Measurements from ENCODE around the gene KRTAP5-2.
"Not testable (repeated sequence)": the region's sequence is repeated elsewhere in the genome, so short reads cannot be mapped to it uniquely, and the experiment has no call there.

KRTAP5-2 gene

GRCh38 chr11:1597994-1598380 is at the start of gene KRTAP5-2:
KRTAP5-2 (minus strand) TSS chr11:1598294; CDS start chr11:1598250, 44 bp downstream.
- no peak for DNase-seq (ENCODE audit: low spot score)
- Mint-ChIP-seq H3K9me3 (no peaks in the 10 kb centered on the region), H3K4me1 (ENCODE audit: low read depth) (no peaks in the 10 kb centered on the region), H3K36me3 (ENCODE audit: low read depth) (no peaks in the 10 kb centered on the region), H3K4me3 (no peak within 1 kb of the TSS), H3K27me3 (ENCODE audit: low read depth) (peaks cover 51% of the 10 kb centered on the region), H3K27ac (no peak within 1 kb of the TSS)

GRCh38 chr11:1646540-1646939 is 48.4 kb upstream of the KRTAP5-2 start:
- DNase-seq (ENCODE audit: low spot score); H3K27ac Mint-ChIP-seq; H3K9me3 Mint-ChIP-seq; H3K4me3 Mint-ChIP-seq; H3K4me1 Mint-ChIP-seq (ENCODE audit: low read depth); H3K36me3 Mint-ChIP-seq (ENCODE audit: low read depth); H3K27me3 Mint-ChIP-seq (ENCODE audit: low read depth): not testable (repeated sequence)

DNA sequence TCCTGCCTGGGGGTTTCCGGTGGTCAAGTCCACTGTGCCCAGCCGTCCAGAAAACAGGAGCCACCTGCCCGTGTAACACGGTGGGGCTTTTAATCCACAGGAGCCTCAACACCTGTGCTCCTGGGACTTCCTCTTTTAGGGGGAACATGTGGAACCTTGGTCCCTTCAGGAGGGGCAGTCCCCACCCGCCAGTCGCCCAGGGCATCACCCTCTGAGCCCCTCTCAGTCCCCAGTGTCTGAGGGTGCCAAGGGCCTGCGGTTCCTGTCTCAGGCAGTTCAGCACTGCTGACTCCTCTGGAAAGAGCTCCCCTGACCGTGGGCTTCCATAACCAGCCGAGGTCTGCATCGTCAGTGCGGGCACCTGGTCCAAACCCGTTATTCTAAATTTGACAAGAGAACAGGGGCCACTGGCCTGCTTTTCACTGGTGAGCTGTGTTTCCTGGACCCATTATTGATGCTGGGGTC is 47.3 kb upstream of the KRTAP5-2 start:
- Mint-ChIP-seq H3K4me1 (ENCODE audit: low read depth) (no peaks in the 10 kb centered on the region), H3K36me3 (ENCODE audit: low read depth) (no peaks in the 10 kb centered on the region), H3K9me3 (no peaks in the 10 kb centered on the region), H3K4me3 (no peak overlapping the region), H3K27me3 (ENCODE audit: low read depth) (no peaks in the 10 kb centered on the region), H3K27ac (no peak overlapping the region)
- DNase-seq (ENCODE audit: low spot score): no peak

- Mint-ChIP-seq H3K9me3 (no peaks in the 10 kb centered on the region), H3K27me3 (ENCODE audit: low read depth) (peaks cover 3% of the 10 kb centered on the region), H3K4me1 (ENCODE audit: low read depth) (no peaks in the 10 kb centered on the region), H3K36me3 (ENCODE audit: low read depth) (no peaks in the 10 kb centered on the region), H3K27ac (no peak overlapping the region), H3K4me3 (no peak overlapping the region)
- no peak for DNase-seq (ENCODE audit: low spot score)
These were observed 46.7 kb upstream of the KRTAP5-2 start for GRCh38 chr11:1644601-1645356.

GRCh38 chr11:1643146-1643690 is 45.1 kb upstream of the KRTAP5-2 start:
- no peak overlapping the region for H3K27ac Mint-ChIP-seq
- no peaks in the 10 kb centered on the region for H3K4me1 Mint-ChIP-seq (ENCODE audit: low read depth)
- peaks cover 3% of the 10 kb centered on the region for H3K27me3 Mint-ChIP-seq (ENCODE audit: low read depth)
- no peak for DNase-seq (ENCODE audit: low spot score)
- H3K4me3 Mint-ChIP-seq: no peak overlapping the region
- H3K9me3 Mint-ChIP-seq: no peaks in the 10 kb centered on the region
- H3K36me3 Mint-ChIP-seq (ENCODE audit: low read depth): no peaks in the 10 kb centered on the region

DNA sequence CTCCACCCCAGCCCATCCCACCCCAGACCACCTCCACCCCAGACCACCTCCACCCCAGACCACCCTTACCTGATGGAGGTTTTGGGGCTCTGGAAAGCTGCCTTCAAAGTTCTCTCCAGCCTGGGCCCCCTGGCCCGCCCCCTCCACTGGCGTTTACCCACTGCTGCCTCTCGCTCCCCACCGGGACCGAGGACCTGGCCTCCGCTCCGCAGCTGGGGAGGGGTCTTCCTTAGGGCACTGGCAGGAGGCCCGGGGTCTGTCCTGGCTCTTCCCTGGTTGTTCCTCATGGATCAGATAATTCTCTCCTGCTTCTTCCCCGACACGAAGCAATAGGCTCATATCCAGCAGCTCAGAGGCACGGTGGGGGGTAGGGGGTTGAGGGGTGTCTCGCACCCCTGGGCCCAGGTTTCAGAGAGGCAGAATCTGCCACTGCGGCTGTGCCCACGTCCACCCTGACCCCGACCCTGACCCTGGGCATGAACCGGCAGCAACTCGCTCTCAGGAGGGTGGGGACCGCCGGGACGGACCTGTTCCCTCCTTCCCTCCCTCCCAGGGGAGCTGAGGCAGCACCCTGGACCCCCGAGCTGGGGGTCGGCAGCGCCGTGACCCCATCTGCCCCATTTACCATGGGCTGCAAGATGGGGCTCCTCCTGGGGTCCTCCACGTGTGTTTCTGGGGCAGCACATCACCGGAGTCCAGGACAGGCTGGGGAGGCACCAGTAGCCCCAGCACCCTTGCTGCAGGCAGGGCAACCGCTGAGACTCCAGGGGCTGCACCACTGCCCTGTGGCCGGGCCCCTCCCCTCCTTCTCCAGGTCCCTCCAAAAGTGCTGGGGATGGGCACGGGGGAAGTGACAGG is 44.4 kb upstream of the KRTAP5-2 start:
- Mint-ChIP-seq H3K27me3 (ENCODE audit: low read depth) (peaks cover 3% of the 10 kb centered on the region), H3K36me3 (ENCODE audit: low read depth) (no peaks in the 10 kb centered on the region), H3K9me3 (no peaks in the 10 kb centered on the region), H3K27ac (no peak overlapping the region), H3K4me1 (ENCODE audit: low read depth) (no peaks in the 10 kb centered on the region), H3K4me3 (no peak overlapping the region)
- DNase-seq (ENCODE audit: low spot score): no peak

- Mint-ChIP-seq H3K27me3 (ENCODE audit: low read depth) (peaks cover 3% of the 10 kb centered on the region), H3K9me3 (no peaks in the 10 kb centered on the region), H3K4me3 (no peak overlapping the region), H3K4me1 (ENCODE audit: low read depth) (no peaks in the 10 kb centered on the region), H3K36me3 (ENCODE audit: low read depth) (no peaks in the 10 kb centered on the region), H3K27ac (no peak overlapping the region)
- DNase-seq (ENCODE audit: low spot score): no peak
These were observed 43.0 kb upstream of the KRTAP5-2 start for GRCh38 chr11:1641096-1641495.

DNA sequence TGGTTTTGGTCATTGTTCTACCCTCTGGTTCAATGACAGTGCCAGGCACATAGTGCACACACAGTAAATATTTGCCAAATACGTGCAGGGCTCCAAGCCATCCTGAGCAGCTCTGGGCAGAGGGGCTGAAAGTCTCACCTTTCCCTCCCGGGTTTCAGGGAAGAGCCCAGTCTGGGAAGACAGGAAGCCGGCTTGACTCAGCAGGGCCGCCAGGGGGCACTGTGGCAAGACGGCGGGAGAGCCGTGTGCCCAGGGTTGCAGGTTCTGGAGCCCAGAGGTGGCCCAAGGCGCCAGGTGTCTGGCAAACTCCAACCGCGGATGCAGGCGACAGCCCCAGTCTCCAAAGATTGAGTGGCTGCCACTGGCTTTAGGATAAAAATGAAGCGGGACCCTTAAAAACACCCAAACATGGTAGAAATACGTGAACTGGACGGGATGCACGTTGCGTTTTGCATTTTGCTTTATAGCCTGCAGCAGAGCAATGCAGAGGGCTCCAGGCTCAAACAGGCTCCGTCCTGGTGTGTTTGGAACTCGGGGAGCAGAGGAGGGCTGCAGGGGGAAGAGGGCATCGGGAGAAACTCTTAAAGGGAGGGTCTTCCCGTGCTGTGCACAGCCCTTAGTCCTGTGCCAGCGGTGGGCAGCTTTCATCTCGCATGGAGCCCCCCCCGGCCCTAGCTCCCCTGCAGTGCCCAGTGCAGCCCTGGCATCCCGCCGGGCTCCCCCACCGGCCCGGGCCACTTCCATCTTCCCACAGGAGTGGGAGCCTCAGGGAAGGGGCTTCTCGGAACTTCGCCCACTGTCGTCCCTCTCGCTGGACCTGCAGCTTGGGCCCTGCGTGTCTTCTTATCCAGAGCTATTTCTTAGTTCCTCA is 42.2 kb upstream of the KRTAP5-2 start:
- no peaks in the 10 kb centered on the region for H3K36me3 Mint-ChIP-seq (ENCODE audit: low read depth)
- peaks cover 3% of the 10 kb centered on the region for H3K27me3 Mint-ChIP-seq (ENCODE audit: low read depth)
- H3K4me1 Mint-ChIP-seq (ENCODE audit: low read depth): no peaks in the 10 kb centered on the region
- no peak overlapping the region for H3K27ac Mint-ChIP-seq
- H3K4me3 Mint-ChIP-seq: no peak overlapping the region
- no peaks in the 10 kb centered on the region for H3K9me3 Mint-ChIP-seq
- DNase-seq (ENCODE audit: low spot score): no peak

DNA sequence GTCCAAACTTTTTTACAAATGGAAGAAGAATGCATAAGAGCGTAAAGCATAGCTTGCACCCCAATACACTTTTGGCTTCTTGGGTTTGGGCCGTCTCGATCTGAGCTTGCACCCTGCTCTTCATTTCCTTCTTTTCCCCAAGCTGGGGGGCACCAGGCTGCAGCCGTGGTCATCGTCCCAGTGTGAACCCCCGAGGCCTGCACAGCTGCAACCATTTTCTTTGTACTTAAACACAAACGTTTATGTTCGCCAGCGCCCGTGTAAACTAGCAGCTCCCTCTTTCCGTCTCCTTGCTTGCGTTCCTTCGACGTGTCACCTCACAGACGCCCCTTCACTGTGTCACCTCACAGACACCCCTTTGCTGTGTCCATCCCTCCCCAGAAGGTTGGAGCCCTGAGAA is 41.6 kb upstream of the KRTAP5-2 start:
- Mint-ChIP-seq H3K27ac (no peak overlapping the region), H3K9me3 (no peaks in the 10 kb centered on the region), H3K36me3 (ENCODE audit: low read depth) (no peaks in the 10 kb centered on the region), H3K27me3 (ENCODE audit: low read depth) (peaks cover 6% of the 10 kb centered on the region), H3K4me3 (no peak overlapping the region), H3K4me1 (ENCODE audit: low read depth) (no peaks in the 10 kb centered on the region)
- no peak for DNase-seq (ENCODE audit: low spot score)

DNA sequence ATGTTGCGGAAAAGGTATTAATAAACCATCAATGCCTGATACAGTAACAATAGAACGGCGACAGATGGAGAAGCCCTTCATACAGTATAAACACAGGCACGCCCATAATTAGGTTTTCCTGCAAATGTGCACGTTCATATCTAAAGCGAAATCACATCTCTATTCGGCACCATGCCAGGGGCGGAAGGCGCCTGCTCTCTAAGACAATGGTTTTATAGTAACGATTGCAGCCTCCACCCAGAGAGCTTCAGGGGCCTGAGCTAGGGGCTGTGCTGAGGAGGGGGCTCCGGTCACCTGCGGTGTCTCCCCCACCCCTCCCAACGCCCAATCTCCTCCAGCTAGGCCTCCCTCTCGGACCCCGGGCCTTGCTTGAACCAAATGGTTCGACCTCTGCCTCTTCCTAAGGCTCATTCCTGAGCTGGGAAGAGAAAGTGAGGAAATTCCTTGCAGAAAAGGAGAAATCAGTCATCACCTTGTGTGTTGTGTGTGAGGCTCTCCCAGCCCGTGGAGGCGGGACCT is 41.1 kb upstream of the KRTAP5-2 start:
- no peak for DNase-seq (ENCODE audit: low spot score)

DNA sequence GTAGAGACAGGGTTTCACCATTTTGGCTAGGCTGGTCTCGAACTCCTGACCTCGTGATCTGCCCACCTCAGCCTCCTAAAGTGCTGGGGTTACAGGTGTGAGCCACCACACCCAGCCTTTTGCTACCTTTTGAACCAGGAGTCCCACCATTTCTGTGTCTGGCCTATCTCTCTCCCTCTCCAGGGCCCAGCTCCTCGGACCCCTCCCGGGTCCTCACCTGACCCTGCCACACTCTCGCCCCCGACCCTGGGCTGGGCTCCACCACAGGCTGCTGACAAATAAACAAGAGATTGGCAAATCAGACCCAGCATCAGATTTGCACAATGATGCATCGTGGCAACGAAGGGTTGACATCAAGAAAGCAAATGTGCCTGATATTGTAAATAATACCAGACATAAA is 40.2 kb upstream of the KRTAP5-2 start:
- Mint-ChIP-seq H3K4me1 (ENCODE audit: low read depth) (no peaks in the 10 kb centered on the region), H3K27me3 (ENCODE audit: low read depth) (peaks cover 6% of the 10 kb centered on the region), H3K27ac (no peak overlapping the region), H3K9me3 (no peaks in the 10 kb centered on the region), H3K4me3 (no peak overlapping the region), H3K36me3 (ENCODE audit: low read depth) (no peaks in the 10 kb centered on the region)
- no peak for DNase-seq (ENCODE audit: low spot score)

More for the DNA sequence above, 41.1 kb upstream of the KRTAP5-2 start:
- H3K27ac Mint-ChIP-seq: no peak overlapping the region
- H3K4me3 Mint-ChIP-seq: no peak overlapping the region
- peaks cover 6% of the 10 kb centered on the region for H3K27me3 Mint-ChIP-seq (ENCODE audit: low read depth)
- H3K4me1 Mint-ChIP-seq (ENCODE audit: low read depth): no peaks in the 10 kb centered on the region
- H3K9me3 Mint-ChIP-seq: no peaks in the 10 kb centered on the region
- no peaks in the 10 kb centered on the region for H3K36me3 Mint-ChIP-seq (ENCODE audit: low read depth)

DNA sequence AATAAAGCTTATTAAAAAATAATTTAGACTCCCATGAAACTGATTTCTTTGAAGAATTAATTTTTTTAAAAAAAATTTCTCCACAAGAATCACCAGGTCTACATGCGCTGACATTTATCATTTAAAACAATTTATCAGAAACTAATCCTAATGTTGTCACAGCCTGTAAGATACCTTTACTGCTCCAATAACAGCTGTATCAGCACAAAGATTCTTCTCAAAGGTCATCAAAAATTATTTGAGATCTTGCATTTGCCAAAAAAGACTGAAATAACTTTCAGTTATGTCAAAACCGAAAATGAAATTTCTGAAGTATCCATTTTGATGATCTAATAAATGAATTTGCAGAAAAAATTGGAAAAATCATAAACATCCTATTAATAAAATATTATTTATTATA is 39.5 kb upstream of the KRTAP5-2 start:
- H3K27ac Mint-ChIP-seq: no peak overlapping the region
- H3K9me3 Mint-ChIP-seq: no peaks in the 10 kb centered on the region
- H3K27me3 Mint-ChIP-seq (ENCODE audit: low read depth): peaks cover 6% of the 10 kb centered on the region
- DNase-seq (ENCODE audit: low spot score): no peak
- H3K4me3 Mint-ChIP-seq: no peak overlapping the region
- no peaks in the 10 kb centered on the region for H3K4me1 Mint-ChIP-seq (ENCODE audit: low read depth)
- H3K36me3 Mint-ChIP-seq (ENCODE audit: low read depth): no peaks in the 10 kb centered on the region

DNA sequence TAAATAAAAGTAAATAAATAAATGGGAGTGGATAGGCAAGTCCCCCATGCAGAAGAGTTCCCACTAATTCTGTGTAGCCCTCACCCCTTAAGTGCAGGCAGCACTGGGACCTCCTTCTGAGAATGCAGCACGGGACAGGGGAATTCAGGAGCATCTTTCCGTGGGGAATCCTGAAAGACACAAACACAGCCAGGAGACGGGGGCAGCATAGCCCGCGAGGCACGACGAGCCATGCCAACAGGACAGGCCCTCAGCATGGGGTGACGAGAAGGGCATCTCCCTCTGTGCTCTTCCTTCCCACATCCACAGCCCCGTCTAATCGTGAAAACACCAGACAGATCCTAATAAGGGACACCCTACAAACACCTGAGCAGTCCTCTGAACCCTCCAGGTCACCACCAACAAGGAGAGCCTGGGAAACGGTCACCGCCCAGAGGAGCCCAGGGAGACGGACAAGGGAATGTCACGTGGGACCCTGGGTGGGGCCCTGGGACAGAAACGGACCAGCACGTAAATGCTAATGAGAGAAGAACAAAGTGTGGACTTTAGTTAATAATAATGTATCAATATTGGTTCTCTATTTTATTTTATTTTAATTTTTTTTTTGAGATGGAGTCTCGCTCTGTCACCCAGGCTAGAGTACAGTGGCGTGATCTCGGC is 38.3 kb upstream of the KRTAP5-2 start:
- Mint-ChIP-seq H3K9me3 (no peaks in the 10 kb centered on the region), H3K27ac (no peak overlapping the region), H3K27me3 (ENCODE audit: low read depth) (peaks cover 6% of the 10 kb centered on the region), H3K36me3 (ENCODE audit: low read depth) (no peaks in the 10 kb centered on the region), H3K4me3 (no peak overlapping the region), H3K4me1 (ENCODE audit: low read depth) (no peaks in the 10 kb centered on the region)
- no peak for DNase-seq (ENCODE audit: low spot score)

Data from T-helper 2 cell treated with Interferon-gamma antibody and Interleukin-4, amounts not matched to agents 5 μg/mL and 100 μg/mL, for 36 hours (primary cell).